ENCODE results near the gene CREB3L4.

Gene CREB3L4

GRCh38 chr1:153921803-153922075 is 46.0 kb upstream of the CREB3L4 start:
- peaks cover 4% of the 10 kb centered on the region for H3K4me1 ChIP-seq (ENCODE audit: control insufficient read depth, insufficient read depth, low read length)
- ChIA-PET POLR2A (interaction anchor here (0.6 to 3.9 kb wide), 9 partner anchors 8 to 138 kb away, joined by 3 to 31 read pairs (median 16); partner anchors contain the start of genes CREB3L4, DENND4B, JTB and RPS27), CTCF (interaction anchor here (0.6 to 1.0 kb wide), 3 partner anchors 24 to 171 kb away, joined by 3 read pairs; no protein-coding TSS in a partner anchor)
- H3K36me3 ChIP-seq (ENCODE audit: control insufficient read depth in 2 of 2, insufficient read depth in 1 of 2, low read length in 2 of 2) = peaks cover 0 to 17% of the 10 kb centered on the region in 2 experiments; a peak in 2 of 3 replicates
- TF ChIP-seq ZBTB6 (tag by site-specific recombination; IDR thresholded peaks at IDR 0.05) (no peak), REST (tag by site-specific recombination; IDR thresholded peaks at IDR 0.05) (no peak), ZNF660 (tag by site-specific recombination; IDR thresholded peaks at IDR 0.05) (0 out of 2 replicates have a peak, but pooled peaks have one; percentile 18), ZNF600 (tag by site-specific recombination; IDR thresholded peaks at IDR 0.05) (peak; percentile 51; the same call in 1 of the 2 replicates)
- H3K4me3 ChIP-seq (ENCODE audit: low read depth, low read length) = peak overlapping the region; percentile 95
- H3K27ac ChIP-seq (ENCODE audit: extremely low read depth, low read depth, low read length) = peak overlapping the region; percentile 68
- no peaks in the 10 kb centered on the region for H3K9me3 ChIP-seq (ENCODE audit: control insufficient read depth, insufficient read depth, low read depth, low read length)

- POLR2A ChIA-PET = interaction anchor here (0.6 to 3.9 kb wide), 18 partner anchors 8 to 1156 kb away, joined by 3 to 31 read pairs (median 4); partner anchors contain the start of genes CREB3L4, DENND4B, JTB and RPS27
- TF ChIP-seq ZNF132 (tag by site-specific recombination; IDR thresholded peaks at IDR 0.05; ENCODE audit: borderline replicate concordance) (no peak), ZNF274 (IDR thresholded peaks at IDR 0.05; ENCODE audit: low read length) (no peak), ZNF274 (tag by site-specific recombination; IDR thresholded peaks at IDR 0.05; ENCODE audit: borderline replicate concordance) (no peak), ZNF394 (tag by site-specific recombination; IDR thresholded peaks at IDR 0.05; ENCODE audit: borderline replicate concordance) (no peak), ZNF658 (tag by site-specific recombination; IDR thresholded peaks at IDR 0.05) (no peak), BCL11A (tag by site-specific recombination; IDR thresholded peaks at IDR 0.05; ENCODE audit: low read depth) (no peak), ZNF645 (tag by site-specific recombination; IDR thresholded peaks at IDR 0.05) (no peak), ZNF792 (tag by site-specific recombination; IDR thresholded peaks at IDR 0.05) (no peak), KLF1 (tag by site-specific recombination; IDR thresholded peaks at IDR 0.05) (peak; percentile 8; the same call in 1 of the 2 replicates), ZNF654 (tag by site-specific recombination; IDR thresholded peaks at IDR 0.05; ENCODE audit: low read depth) (no peak), GLI2 (tag by site-specific recombination; IDR thresholded peaks at IDR 0.05; ENCODE audit: borderline replicate concordance, low read depth) (no peak), ZNF133 (tag by site-specific recombination; IDR thresholded peaks at IDR 0.05) (no peak), AEBP2 (tag by site-specific recombination; IDR thresholded peaks at IDR 0.05; ENCODE audit: borderline replicate concordance) (no peak), ZNF48 (tag by site-specific recombination; IDR thresholded peaks at IDR 0.05) (no peak), ZBTB11 (tag by site-specific recombination; conservative IDR thresholded peaks at IDR 0.05; ENCODE audit: low read depth) (peak; percentile 27; the same call in 1 of the 2 replicates), ZNF610 (tag by site-specific recombination; IDR thresholded peaks at IDR 0.05; ENCODE audit: borderline replicate concordance) (no peak), ZNF473 (tag by site-specific recombination; IDR thresholded peaks at IDR 0.05) (no peak), ZNF561 (tag by site-specific recombination; IDR thresholded peaks at IDR 0.05; ENCODE audit: borderline replicate concordance) (no peak)
Measured at GRCh38 chr1:153922076-153922971, 45.4 kb upstream of the CREB3L4 start.

More at GRCh38 chr1:153922076-153922971, 45.4 kb upstream of the CREB3L4 start:
- H3K4me3 ChIP-seq (ENCODE audit: low read depth, low read length) = peak overlapping the region; percentile 95
- H3K9me3 ChIP-seq (ENCODE audit: control insufficient read depth, insufficient read depth, low read depth, low read length) = no peaks in the 10 kb centered on the region
- peaks cover 4% of the 10 kb centered on the region for H3K4me1 ChIP-seq (ENCODE audit: control insufficient read depth, insufficient read depth, low read length)
- peak overlapping the region; percentile 74 for H3K27ac ChIP-seq (ENCODE audit: extremely low read depth, low read depth, low read length)
- peaks cover 0 to 17% of the 10 kb centered on the region in 2 experiments; a peak in 2 of 3 replicates for H3K36me3 ChIP-seq (ENCODE audit: control insufficient read depth in 2 of 2, insufficient read depth in 1 of 2, low read length in 2 of 2)
- CTCF ChIA-PET = interaction anchor here (0.6 to 1.9 kb wide), 4 partner anchors 8 to 125 kb away, joined by 3 to 8 read pairs (median 3); no protein-coding TSS in a partner anchor

Measured in HEK293 (cell line).